8988T (cell line): ENCODE measurements around the gene KLHDC4.
A peak's percentile ranks its signal among the peaks of the same experiment; 100 is the strongest.

ENCODE experiments used
- DNase-seq: peaks from one replicate; pipeline ENCODE4 v3.0.0; 2011

Gene KLHDC4

DNA sequence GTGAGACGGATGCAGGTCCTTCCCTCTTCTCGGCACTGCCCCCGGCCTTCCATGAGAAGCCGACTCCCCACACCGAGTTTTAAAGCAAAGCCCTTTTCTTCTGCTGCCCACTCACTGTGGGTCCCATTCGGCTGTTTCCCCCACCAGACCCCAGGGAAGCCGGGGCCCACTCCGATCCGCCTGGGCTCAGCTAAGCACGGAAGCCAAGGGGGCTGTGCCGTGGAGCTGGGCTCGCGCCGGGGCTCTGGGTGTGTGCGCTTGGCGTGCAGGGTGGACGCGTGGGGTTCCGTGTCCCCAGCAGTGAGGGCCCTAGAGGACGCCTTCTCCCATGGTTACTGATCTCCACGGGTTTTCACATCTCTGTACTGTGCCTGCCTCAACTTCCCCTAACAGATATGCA lies 68.5 kb downstream of the KLHDC4 start:
- DNase-seq = no peak

- DNase-seq = no peak
Observed at GRCh38 chr16:87696726-87697125, 69.1 kb downstream of the KLHDC4 start.

- no peak for DNase-seq
Observed at GRCh38 chr16:87695534-87695933, 70.3 kb downstream of the KLHDC4 start.

GRCh38 chr16:87694441-87695125 lies 71.2 kb downstream of the KLHDC4 start:
- DNase-seq = no peak

GRCh38 chr16:87693827-87694226 lies 72.0 kb downstream of the KLHDC4 start:
- no peak for DNase-seq

- peak; percentile 90 for DNase-seq
Observed at GRCh38 chr16:87692756-87693155, 73.0 kb downstream of the KLHDC4 start.

GRCh38 chr16:87692176-87692575 lies 73.6 kb downstream of the KLHDC4 start:
- DNase-seq = no peak

DNA sequence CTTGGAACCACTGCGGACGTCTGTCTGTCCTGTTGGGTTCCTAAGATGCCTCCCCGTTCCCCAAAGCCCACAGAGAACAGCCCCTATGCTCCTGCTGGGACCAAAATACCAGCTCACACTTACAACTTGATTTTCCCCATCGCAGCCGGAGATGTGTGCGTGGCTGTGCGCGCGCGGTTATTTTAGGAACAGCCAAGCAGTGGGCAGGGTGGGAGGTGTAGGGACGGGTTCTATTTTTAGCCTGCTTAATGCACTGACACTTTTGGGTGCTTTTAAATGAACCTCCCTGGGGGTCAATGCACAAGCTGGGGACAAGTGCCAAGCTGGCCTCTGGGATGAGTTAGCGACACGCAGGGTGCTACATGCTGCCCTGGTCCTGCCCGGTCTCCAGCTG lies 74.1 kb downstream of the KLHDC4 start:
- DNase-seq = no peak

- DNase-seq = no peak
Observed at GRCh38 chr16:87690911-87691685, 74.7 kb downstream of the KLHDC4 start.

- no peak for DNase-seq
Observed at GRCh38 chr16:87689956-87690465, 75.8 kb downstream of the KLHDC4 start.

DNA sequence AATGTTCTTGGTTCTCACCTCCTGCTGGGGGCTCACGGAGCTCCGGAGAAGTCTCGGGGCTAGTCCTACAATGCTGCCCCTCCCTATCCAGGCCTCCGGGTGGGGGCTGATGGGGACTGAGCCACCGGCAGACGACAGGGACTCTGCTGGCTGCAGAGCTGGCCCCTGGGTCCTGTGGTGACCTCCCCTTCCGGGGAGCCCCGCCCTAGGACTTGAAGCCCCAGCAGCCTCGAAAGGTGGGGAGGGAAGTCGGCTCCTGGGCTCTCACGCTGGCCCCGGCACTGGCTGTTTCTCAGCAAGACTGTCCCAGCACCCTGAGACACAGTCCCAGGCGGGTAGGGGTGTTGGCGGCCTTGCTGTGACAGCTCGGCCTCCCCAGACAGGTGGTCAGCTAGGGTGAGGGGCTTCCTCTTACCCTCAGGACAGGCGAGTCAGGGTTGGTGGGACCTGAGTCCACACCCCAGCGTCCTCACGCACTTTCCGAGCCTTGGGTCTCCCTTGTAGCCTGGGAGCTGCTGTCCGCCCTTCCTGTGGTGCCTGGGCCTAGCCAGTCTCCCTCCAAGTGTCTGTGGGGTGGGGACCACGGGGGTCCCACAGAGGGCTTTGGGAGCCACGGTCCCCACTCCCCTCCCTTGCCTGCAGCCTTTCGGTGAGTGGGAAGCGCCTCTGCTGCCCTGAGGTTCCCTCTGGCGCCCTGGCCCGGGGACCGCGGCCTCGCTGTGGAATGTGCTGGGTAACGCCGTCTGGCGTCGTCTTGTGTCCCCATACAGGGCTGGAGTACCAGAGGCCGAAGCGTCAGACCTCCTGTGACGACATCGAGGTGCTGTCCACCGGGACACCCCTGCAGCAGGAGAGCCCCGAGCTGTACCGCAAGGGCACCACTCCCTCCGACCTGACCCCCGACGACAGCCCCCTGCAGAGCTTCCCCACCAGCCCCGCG lies 76.6 kb downstream of the KLHDC4 start:
- no peak for DNase-seq

DNA sequence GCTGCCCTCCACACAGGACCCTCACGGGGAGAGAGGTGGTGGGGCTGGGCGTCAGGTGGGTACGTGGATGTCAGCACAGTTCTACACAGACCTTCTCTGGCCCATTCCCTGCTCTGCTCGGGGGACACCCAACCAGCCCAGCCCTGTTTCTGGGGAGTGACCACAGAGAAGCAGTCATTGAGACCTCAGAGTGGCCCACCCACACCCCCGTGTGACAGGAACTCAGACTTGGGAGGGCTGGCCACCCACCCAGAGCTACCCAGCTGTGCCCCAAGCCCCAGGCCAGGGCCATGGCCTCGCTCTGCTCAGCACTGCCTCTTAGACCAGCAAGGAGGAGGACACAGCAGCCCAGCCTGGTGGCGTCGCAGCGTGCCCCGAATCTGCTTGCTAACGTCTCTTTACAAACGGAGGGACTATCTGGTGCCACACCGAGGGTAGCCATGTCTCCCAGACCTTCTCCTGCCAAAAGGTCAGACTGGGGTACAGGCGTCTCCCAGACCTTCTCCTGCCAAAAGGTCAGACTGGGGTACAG lies 77.7 kb downstream of the KLHDC4 start:
- DNase-seq = no peak

- no peak for DNase-seq
Observed at GRCh38 chr16:87687126-87687910, 78.5 kb downstream of the KLHDC4 start.

- no peak for DNase-seq
Observed at GRCh38 chr16:87686697-87687096, 79.1 kb downstream of the KLHDC4 start.

GRCh38 chr16:87685766-87686165 lies 80.0 kb downstream of the KLHDC4 start:
- no peak for DNase-seq

DNA sequence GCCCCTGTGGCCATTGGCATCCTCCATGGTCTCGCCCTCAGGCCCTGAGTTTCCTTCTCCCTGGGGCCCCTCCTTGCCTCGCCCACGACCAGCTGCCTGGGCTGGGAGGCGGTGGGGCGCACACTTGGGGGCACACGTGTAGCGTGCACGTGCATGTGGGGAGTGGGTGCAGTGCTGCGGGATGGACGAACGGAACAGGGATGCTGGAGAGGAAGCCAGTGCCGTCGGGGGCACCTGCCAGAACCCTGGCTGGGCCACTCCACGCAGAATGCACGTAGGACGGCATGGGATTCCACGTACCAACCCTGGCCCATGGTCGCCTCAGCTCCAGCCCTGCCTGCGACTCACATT lies 80.4 kb downstream of the KLHDC4 start:
- no peak for DNase-seq

DNA sequence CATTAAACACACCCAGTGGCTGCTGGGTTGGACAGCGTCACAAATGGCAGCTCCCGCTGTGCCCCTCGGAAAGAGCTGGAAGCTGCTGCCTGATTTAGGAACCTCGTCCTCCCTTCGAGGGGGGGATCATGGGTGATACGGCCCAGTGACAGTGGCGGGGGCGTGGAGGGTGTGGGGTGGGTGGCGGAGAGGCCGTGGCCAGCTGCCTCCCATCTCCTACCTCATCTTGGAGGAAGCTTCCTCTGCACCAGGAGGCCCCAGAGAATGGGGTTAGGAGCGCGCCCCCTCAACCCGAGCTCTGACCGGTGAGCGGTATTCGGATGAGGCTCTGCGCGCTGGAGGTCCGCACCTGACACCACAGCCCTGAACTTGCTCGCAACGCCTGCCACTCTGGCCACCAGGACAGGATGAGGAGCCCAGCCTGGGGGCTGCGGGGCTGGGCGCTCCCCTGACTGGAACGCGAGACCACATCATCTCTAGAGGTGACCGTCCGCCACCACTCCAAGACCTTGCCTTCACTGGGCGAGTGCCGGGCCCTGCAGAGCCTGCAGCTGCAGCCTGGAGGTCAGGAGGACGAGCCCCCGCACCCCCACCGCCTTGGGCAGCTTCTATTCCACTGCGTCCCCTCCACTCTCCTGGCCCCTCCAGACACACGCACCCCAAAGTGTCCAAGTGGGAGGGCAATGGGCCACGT lies 80.9 kb downstream of the KLHDC4 start:
- DNase-seq = no peak

- DNase-seq = peak; percentile 51
Observed at GRCh38 chr16:87684106-87684677, 81.6 kb downstream of the KLHDC4 start.

DNA sequence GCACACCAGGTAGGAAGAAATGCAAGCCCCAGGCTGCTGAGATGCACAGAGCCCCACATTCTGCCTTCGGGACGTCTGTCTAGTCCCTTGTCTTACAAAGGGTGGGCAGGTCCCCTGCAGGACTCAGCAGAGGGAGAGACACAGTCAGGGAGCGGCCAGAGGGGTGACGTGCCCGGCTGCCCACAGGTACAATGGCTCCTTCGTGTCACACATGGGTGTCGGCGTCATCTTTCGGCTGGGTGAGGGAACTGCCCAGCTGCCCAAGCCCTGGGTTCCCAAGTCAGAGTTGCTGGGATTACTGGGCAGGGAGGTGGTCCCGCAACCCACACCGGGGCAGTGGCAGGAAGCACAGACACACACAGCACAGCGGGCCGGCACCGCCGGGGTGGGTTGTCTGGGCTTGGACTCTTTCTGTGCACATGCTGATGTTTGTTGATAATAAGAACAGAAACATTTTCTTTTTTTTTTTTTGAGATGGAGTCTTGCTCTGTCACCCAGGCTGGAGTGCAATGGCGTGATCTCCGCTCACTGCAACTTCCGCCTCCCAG lies 82.9 kb downstream of the KLHDC4 start:
- peak; percentile 54 for DNase-seq

DNA sequence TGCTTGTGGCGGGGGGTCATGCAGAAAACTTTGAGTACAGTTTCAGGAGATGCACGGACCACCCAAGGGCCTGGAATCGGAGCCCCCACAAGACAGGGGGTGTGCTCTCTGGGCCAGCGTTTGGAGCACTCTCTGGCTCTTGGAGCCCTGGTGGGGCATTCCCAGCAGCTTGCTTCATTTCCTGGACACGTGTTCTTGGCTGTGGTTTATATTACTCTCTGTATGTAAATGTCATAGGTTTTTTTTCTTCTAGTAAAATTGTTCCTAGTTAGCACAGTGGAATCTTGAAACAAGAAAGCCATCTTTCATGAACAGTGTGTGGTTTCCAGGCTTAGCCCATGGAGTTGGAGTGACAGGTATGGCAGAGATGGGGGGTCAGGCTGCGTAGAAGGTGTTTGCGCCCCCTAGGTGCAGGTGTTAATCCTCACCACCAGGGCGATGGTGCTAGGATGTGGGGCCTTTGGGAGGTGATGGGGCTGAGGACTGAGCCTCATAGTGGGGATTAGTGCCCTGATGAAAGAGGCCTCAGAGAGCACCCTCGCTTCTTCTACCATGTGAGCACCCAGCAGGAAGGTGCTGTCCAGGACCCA lies 83.7 kb downstream of the KLHDC4 start:
- peak; percentile 92 for DNase-seq
